Hematopoietic multipotent progenitor cell treated with erythropoietin and hydrocortisone succinate and interleukin-3 and kit ligand, for 15 days (in vitro differentiated cells): ENCODE data around the gene NEK8.

Experiments
- DNase-seq: peaks from one replicate; pipeline ENCODE4 v3.0.0-alpha.2; 2015; ENCODE audit warnings: low spot score

NEK8 gene

DNA sequence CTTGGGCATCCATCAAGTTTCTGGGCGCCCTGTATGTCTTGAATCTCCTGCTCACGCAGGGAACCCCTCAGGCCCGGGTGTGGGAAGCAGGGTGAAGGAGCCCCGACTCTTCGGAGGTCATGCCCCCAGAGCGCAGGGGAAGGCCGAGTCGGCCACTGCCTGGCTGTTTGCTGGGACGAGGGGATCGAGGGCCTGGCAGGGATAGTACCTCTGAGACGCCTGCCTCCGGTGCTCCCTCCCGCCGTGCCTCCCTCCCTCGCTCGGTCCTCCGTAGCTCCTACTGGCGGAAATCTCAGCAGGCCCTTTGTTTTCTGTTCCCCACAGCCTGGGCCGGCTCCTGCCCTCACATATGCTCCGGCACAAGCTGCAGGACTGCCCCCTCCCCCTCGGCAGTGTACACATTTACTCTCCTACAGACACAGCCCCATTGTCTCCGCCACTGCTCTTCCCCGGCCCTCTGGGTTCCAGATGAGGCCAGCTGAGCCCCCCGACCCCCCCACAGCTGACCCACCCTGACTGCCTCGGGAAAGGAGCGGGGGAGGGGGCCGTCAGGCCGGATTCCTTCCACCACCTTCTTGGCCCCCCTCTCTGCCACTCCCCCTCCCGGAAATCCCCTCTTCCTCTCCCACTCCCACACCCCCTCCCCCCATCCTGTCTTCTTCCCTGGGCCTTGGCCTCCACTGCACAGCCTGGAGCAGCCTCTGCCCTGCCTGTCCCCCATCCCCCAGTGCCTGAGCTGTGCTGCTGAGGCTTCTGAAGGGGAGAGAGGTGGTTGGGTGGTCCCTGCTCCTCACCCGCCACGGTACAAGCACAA lies 16.6 kb downstream of the NEK8 start:
- no peak for DNase-seq

DNA sequence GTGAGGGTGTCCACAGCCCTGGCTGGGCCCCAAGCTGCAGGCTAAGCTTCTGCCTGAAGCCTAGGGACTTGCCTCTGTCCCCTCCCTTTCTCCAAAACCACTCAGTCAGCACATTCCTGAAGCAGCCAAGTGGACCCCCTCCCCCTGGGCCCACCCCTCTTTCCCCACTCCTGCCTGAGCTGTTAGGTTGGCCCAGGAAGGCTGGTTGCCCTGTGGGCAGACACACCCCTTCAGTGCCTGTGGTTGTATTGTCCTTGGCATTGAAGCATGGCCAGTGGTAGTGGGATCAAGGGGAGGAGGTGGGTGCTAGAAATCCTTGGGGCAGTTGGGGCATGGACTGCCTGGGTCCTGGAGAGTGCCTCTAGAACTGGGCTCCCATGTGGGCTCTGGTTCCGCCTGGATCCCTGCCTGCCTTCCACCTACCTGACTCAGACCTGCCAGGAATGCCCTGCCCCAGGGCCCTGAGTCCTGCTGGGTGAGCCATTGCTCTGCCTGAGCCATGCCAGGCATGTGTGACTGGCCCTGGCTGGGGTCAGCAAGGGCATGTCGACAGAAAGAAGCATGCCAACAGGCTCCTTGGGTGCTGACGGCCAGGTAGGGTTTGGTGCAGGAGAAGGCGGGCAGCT lies 17.3 kb downstream of the NEK8 start:
- DNase-seq = no peak

DNA sequence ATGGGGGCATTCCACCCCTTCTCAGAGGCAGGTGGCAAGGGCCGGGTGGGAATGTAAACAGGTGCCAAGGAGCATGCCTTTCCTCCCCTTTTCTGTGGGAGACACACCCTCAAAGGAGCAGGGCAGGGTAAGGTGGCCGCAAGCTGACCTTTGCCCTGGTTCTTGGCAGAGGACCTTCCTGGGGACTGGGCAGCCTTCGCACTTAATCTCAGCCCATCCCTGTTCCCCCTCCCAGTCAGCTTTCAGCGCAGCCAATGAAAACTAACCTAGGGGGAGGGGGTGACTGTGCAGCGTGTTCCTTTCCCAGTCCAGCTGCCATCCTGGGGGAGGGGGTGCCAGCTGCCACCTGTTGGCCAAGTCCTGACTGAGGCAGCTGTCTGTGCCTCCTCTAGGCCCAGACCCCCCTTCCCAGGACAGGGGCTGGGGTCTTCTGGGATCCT lies 18.0 kb downstream of the NEK8 start:
- DNase-seq = no peak

DNA sequence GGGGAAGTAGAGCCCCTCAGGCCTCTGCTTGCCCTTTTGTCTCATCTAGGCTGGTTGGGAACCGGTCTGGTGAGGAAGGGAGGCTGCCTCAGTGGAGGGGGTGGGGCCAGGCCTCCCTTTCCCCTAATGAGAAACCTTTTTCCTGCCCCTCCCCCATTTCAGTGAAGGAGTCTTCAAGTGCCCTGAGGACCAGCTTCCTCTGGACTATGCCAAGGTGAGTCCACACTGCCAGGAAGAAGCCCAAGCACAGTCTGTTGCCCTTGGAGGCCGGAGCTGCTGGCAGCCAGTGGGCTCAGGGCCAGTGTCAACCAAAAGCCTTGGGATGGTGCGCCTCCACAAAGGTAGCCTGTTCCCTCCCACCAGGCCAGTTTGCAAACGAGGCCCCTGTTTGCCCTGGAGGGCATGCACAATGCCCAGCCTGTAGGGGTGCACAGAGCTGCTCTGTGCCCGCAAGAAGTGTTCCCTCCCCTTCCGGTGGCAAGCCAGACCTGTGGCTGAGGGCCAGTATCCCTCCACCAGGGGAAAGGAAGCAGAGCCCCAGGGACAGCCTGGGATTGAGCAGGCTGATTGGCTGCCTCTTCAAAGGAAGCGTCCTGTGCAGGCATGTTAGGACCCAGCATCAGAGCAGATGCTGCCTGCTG lies 18.6 kb downstream of the NEK8 start:
- no peak for DNase-seq

DNA sequence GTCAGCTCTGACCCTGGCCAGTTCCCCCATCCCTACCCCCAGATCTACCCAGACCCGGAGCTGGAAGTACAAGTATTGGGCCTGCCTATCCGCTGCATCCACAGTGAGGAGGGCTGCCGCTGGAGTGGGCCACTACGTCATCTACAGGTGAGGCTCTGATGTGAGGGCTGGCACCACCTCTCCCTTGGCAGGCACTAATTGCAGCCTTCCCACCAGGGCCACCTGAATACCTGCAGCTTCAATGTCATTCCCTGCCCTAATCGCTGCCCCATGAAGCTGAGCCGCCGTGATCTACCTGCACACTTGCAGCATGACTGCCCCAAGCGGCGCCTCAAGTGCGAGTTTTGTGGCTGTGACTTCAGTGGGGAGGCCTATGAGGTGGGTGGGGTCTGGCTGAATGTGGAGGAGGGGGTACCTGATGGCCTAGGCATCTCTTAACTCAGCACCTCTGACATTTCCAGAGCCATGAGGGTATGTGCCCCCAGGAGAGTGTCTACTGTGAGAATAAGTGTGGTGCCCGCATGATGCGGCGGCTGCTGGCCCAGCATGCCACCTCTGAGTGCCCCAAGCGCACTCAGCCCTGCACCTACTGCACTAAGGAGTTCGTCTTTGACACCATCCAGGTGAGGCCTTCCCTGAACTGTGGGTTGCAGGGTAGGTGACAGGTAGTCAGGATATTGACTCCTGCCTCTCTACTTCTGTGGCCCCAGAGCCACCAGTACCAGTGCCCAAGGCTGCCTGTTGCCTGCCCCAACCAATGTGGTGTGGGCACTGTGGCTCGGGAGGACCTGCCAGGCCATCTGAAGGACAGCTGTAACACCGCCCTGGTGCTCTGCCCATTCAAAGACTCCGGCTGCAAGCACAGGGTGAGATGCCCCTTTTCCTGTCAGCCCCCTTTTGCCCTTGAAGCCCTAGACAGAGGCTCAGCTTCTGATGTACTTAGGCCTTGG lies 19.5 kb downstream of the NEK8 start:
- no peak for DNase-seq

DNA sequence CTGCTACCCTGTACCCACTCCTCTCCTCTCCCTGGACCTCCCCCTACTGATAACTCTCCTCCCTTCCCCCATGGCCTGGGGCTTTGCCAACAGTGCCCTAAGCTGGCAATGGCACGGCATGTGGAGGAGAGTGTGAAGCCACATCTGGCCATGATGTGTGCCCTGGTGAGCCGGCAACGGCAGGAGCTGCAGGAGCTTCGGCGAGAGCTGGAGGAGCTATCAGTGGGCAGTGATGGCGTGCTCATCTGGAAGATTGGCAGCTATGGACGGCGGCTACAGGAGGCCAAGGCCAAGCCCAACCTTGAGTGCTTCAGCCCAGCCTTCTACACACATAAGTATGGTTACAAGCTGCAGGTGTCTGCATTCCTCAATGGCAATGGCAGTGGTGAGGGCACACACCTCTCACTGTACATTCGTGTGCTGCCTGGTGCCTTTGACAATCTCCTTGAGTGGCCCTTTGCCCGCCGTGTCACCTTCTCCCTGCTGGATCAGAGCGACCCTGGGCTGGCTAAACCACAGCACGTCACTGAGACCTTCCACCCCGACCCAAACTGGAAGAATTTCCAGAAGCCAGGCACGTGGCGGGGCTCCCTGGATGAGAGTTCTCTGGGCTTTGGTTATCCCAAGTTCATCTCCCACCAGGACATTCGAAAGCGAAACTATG lies 20.4 kb downstream of the NEK8 start:
- no peak for DNase-seq

DNA sequence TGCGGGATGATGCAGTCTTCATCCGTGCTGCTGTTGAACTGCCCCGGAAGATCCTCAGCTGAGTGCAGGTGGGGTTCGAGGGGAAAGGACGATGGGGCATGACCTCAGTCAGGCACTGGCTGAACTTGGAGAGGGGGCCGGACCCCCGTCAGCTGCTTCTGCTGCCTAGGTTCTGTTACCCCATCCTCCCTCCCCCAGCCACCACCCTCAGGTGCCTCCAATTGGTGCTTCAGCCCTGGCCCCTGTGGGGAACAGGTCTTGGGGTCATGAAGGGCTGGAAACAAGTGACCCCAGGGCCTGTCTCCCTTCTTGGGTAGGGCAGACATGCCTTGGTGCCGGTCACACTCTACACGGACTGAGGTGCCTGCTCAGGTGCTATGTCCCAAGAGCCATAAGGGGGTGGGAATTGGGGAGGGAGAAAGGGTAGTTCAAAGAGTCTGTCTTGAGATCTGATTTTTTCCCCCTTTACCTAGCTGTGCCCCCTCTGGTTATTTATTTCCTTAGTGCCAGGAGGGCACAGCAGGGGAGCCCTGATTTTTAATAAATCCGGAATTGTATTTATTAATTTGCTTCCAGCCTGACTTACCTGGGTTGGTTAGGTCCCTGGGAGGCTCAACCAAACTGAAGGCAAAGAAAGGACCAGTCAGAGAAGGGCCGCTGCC lies 21.1 kb downstream of the NEK8 start:
- no peak for DNase-seq

DNA sequence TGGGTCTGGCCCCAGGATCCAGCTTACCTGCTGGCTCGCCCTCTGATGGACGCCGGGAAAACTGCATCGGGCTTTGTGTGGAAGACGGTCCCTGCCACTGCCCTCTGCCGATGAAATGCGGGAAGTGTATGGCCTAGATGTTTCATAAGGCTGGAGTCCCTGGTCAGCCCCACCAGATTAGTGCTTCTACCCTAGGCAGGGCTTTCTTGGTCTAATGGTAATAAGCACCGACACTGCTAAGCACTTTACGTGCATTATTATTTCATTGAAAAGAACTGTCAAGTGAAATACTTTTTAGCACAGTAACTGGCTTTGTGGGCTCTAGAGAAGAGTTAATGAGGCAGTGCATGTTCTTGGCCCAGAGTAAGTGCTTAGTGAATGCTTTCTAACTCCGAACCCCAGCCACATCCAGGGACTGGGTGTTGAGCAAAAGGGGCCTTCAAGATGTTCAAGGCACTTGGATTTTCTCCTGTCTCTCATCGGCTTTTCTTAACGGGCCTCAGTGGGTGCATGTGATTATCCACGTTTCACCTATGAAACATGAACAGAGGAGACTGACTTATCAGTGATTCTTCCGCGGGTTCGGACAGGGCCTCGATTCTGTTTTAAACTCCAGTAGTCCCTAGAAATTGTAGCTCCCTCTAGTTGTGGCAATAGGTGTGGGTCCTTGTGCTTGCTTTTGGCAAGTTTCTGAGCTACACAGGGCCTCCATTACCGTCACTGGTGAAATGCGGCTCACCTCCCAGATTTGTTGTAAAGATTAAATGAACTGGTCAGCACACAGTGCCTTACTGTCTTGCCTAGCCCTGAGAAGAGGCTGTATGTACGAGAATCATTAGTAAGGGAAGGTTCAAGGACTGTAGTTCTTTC lies 21.8 kb downstream of the NEK8 start:
- DNase-seq = peak; percentile 93

DNA sequence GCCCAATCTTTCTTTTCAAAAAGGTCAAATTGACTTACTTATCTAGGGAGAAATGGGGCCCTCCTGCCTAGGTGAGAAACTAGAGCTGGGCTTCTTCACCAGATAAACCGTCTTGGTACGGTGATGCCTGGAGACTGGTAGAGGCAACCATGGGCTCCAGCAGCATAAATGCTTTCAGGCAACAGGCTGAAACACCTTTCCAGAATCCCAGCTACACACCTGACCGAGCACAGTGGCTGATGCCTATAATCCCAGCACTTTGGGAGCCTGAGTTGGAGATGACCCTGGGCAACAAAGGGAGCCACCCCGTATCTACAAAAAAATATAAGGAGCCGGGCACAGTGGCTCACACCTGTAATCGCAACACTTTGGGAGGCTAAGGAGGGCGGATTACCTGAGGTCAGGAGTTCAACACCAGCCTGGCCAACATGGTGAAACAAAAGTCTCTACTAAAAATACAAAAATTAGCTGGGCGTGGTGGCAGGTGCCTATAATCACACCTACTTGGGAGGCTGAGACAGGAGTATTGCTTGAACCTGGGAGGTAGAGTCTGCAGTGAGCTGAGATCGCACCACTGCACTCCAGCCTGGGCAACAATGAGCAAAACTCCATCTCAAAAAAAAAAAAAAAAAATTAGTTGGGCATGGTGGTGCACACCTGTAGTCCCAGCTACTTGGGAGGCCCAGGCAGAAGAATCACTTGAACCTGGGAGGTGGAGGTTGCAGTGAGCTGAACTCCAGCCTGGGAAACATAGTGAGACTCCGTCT lies 23.2 kb downstream of the NEK8 start:
- no peak for DNase-seq

DNA sequence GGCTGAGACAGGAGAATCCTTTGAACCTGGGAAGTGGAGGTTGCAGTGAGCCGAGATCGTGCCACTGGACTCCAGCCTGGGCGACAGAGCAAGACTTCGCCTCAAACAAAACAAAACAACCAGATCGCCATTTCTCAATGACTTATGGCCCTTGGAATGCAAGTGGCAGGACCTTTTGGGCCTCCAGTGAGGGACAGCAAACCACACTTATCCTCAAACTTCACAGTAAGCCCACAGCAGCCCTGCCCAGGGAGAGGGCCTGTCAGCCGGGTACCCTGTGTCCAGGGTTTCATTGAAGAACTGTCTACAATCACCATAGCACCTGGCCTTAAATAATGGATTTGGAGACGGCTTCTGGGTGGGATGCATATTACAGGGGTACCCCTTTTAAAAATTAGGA lies 26.9 kb downstream of the NEK8 start:
- no peak for DNase-seq

DNA sequence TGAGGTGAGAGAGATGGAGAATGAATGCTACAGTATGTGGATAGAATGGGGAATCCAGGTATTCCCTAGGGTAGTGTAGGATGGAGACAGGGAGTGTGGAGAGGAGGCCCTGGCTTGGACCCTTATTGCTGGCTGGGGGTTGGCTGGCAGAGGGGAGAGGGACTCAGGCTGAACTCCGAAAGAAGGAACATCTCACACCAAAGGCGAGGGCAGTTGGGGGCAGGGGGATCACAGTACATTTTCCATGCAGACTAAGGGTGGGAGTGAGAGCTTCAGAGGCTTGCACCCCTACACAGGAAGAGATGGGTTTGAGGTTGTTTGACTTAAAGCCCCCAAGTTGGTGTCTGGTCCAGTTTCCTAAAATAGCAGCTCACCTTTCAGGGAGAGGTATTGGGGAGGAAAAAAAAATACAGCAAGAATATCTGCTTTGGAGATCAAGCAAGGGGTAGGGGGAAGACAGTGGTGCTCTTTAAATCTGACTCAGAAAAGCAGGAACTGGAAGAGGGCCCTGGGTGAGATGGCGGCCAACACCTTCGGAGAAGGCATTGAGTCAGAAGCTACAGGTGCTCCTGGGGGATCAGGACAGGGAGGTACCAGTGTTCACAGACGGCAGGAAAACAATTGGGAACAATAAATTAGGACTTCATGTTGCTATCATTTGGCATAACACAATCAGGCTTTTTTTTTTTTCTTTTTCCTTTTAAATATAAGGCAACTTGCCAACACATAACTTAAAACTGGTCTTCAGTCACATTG lies 27.6 kb downstream of the NEK8 start:
- DNase-seq = no peak

DNA sequence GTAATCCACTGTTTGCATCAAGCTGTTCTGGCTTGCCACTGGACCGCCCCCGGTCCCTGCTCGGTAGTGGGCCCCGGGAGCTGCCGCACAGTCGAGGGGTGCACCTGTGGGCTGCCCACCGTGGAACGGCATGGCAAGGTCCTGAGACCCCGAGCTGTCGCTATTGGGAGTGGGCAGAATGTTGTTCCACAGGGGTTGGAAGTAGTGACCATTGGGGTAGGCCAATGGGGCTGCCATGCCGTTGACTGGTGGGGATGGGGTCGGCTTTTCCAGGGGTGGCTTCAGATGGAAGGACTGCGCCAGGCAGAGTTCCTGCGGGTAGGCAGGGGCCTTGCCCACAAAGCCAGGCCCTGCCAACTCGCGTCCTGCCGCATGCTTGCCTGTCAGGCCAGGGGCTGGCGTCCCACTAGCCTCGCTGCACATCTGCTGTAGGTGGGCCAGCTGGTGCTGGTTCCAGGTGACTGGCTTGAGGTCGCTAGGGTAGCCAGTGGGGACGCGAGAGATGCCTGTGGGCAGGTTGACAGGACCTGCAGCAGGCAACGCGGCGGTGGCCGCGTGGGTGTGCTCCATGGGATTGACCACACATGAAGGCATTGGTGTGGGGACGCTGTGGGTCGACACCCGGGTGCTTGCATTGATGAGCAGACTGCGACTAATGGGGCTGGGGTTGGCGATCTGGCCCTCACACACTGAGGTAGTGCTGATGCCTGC lies 30.0 kb downstream of the NEK8 start:
- DNase-seq = no peak

DNA sequence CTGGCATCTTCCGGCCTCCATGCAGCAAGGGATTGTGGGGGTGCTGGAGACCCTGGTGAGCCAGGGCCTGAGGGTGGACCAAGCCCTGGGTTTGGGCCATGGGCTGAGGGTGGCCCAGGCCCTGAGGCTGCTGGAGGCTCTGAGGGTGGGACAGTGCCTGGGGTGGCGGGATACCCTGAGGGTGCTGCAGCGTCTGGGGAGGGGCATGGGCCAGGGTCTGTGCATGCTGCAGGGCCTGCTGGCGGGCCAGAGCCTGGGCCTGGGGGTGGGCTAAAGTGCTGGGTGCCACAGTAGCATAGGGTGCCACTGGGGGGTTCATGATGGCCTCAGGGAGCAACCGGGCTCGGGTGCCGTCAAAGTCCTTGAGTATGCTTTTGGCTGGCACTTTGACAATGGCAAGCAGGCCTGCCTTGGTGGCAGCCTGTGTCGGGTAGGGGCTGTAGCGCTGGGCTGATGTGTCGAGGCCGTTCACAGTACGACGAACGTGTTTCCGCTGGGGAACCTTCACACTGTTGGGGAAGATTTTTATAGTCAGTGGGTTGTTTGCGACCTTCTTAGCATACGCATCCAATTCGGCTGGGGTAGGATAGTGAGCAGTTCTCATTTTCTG lies 30.8 kb downstream of the NEK8 start:
- no peak for DNase-seq

DNA sequence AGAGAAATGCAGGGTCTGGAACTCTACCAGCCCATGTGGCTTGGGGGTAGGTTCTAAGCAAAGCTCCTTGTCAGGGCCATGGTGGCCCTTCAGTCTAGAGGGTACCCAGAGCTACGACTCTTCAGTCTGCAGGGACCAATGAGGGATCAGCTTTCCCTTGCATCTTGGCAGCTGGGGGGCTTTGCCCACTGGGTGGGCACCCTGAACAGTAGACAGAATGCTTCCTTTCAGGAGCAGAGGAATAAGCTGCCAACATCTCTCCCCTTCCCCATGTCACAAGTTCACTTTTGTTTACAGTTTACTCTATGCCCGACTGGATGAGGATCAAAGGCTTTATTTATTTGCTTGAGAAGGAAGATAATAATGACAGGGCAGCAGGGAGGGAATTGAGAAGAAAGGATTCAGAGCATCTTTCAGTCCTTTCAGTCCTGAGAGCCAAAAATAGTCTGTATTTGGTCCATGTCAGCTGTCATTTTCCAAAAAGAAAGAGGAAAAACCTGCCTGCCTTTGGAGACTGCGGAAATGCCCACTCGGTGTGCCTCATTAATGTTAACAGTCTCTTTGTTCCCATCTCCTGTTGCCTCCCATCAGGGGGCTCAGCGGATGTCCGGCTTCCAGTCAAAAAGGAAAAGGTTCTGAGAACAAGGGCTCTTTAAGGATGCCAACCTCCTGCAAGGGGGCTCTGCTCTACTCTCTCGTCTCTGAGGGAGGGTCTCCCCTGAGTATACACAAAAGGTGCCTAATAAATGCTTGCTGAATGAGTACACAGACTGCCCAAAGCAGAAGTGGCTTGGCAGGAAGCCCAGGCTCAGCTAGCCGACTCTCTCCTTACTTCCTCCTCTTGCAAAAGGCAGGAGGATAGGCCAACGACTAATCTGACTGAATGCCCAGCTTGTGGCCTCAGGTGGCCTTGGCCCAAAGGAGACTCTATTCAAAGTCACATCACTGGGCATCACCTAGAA lies 32.3 kb downstream of the NEK8 start:
- DNase-seq = no peak

DNA sequence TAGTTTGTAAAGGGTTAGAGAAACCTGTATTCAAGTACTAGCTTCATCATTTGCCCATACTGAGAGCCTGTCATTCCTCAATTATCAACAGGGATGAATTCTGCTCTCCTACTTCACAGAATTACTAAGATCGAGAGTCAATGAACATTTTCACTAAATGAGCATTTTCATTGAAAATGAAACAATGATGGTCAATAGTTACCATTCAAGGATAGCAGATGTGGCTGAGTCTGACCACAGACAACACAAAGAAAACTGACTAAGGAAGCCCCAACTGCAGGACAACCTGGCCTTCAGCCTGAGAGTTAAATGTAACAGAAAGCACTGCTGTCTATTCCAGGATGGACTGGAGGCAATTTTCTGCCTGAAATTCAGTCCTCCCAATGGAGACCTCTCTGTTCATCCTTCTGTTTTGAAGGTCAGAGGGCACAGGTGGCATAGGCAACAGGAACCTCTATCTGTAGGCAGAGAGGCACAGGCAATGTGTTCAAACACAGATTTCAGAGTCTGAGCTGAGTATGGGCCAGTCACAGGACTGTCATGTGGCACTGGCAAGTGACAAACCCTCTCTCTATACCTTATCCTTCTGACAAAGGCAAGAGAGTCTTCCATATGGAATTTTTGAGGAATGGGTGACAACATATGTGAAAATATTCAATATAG lies 34.7 kb downstream of the NEK8 start:
- no peak for DNase-seq

DNA sequence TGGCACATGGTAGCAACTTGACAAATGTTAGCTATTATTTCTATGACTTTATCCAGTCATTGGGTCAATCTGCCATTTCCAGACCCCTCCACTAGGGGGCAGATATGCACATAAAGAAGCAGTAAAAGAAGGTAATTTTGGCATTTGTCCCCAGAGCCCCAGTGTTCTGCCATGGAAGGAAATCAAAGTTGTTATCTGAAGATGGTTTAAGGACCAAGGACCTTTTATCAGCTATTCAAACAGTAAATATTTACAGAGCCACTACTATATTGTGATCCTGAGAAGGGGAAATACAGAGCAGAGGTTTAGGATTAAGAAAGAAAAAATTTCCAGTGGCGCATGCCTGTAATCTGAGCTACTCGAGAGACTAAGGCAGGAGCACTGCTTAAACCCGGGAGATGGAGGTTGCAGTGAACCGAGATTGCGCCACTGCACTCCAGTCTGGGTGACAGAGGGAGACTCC lies 35.2 kb downstream of the NEK8 start:
- DNase-seq = peak; percentile 88
